WTC11 (cell line): ENCODE results near the gene PLIN5. TPM values are rescaled to one million over a fixed set of nuclear protein-coding genes. Genes with fewer than 3 reads are reported as not detected.

ENCODE experiments used
- ETV6 ChIP-seq: sonication (generic); formaldehyde crosslinking; IDR thresholded peaks from 2 replicates; pipeline ENCODE4 v1.8.1; 2022; ENCODE audit warnings: mild to moderate bottlenecking, missing genetic modification reagents
- FOXP1 ChIP-seq: sonication (generic); formaldehyde crosslinking; IDR thresholded peaks from 2 replicates; pipeline ENCODE4 v1.8.0; 2022; ENCODE audit warnings: missing genetic modification reagents, mild to moderate bottlenecking, moderate library complexity, borderline replicate concordance
- MXD4 ChIP-seq: fragments of 250-450 bp; sonication (Bioruptor Pico); IDR thresholded peaks from 2 replicates; pipeline ENCODE4 v1.8.0; 2021; ENCODE audit warnings: mild to moderate bottlenecking, moderate library complexity, borderline replicate concordance
- ZNF317 ChIP-seq: sonication (generic); formaldehyde crosslinking; IDR thresholded peaks from 2 replicates; pipeline ENCODE4 v1.8.1; 2023; ENCODE audit warnings: low read depth, mild to moderate bottlenecking, moderate library complexity, missing genetic modification reagents, borderline replicate concordance
- ZNF396 ChIP-seq: fragments of 250-450 bp; sonication (Bioruptor Pico); IDR thresholded peaks from 2 replicates; pipeline ENCODE4 v1.8.0; 2021; ENCODE audit warnings: mild to moderate bottlenecking, moderate library complexity, borderline replicate concordance
- ZNF671 ChIP-seq: fragments of 250-450 bp; sonication (Bioruptor Pico); IDR thresholded peaks from 2 replicates; pipeline ENCODE4 v1.8.0; 2021; ENCODE audit warnings: mild to moderate bottlenecking
- total RNA-seq: library from RNA; stranded (reverse); gene quantifications from 3 replicates; pipeline ENCODE4 v1.2.3, GENCODE V29; 2021
- TF ChIP-seq, protein P1 (sequence below): fragments of 250-450 bp; sonication (Bioruptor Pico); IDR thresholded peaks from 2 replicates; pipeline ENCODE4 v1.8.0; 2021; ENCODE audit warnings: mild to moderate bottlenecking
- TF ChIP-seq, protein P2 (sequence below): sonication (generic); formaldehyde crosslinking; IDR thresholded peaks from 2 replicates; pipeline ENCODE4 v1.8.1; 2022; ENCODE audit warnings: low read depth, mild to moderate bottlenecking, moderate library complexity, missing genetic modification reagents, borderline replicate concordance
- TF ChIP-seq, protein P3 (sequence below): fragments of 250-450 bp; sonication (Bioruptor Pico); IDR thresholded peaks from 2 replicates; pipeline ENCODE4 v2.1.2; 2022; ENCODE audit warnings: mild to moderate bottlenecking, moderate library complexity
- TF ChIP-seq, protein P4 (sequence below): sonication (generic); formaldehyde crosslinking; IDR thresholded peaks from 2 replicates; pipeline ENCODE4 v1.8.0; 2022; ENCODE audit warnings: mild to moderate bottlenecking, missing genetic modification reagents
- TF ChIP-seq, protein P5 (sequence below): sonication (generic); formaldehyde crosslinking; IDR thresholded peaks from 2 replicates; pipeline ENCODE4 v1.8.1; 2023; ENCODE audit warnings: mild to moderate bottlenecking, missing genetic modification reagents
- TF ChIP-seq, protein P6 (sequence below): sonication (generic); formaldehyde crosslinking; IDR thresholded peaks from 2 replicates; pipeline ENCODE4 v1.8.0; 2023; ENCODE audit warnings: missing genetic modification reagents
- TF ChIP-seq, protein P7 (sequence below): sonication (generic); formaldehyde crosslinking; IDR thresholded peaks from 2 replicates; pipeline ENCODE4 v1.8.0; 2022; ENCODE audit warnings: mild to moderate bottlenecking, missing genetic modification reagents
- TF ChIP-seq, protein P8 (sequence below): fragments of 250-450 bp; sonication (Bioruptor Pico); IDR thresholded peaks from 2 replicates; pipeline ENCODE4 v1.9.0; 2021; ENCODE audit warnings: mild to moderate bottlenecking, borderline replicate concordance

The PLIN5 gene
- total RNA-seq, 1 experiment from 2014 or later, result 3.9 TPM

DNA sequence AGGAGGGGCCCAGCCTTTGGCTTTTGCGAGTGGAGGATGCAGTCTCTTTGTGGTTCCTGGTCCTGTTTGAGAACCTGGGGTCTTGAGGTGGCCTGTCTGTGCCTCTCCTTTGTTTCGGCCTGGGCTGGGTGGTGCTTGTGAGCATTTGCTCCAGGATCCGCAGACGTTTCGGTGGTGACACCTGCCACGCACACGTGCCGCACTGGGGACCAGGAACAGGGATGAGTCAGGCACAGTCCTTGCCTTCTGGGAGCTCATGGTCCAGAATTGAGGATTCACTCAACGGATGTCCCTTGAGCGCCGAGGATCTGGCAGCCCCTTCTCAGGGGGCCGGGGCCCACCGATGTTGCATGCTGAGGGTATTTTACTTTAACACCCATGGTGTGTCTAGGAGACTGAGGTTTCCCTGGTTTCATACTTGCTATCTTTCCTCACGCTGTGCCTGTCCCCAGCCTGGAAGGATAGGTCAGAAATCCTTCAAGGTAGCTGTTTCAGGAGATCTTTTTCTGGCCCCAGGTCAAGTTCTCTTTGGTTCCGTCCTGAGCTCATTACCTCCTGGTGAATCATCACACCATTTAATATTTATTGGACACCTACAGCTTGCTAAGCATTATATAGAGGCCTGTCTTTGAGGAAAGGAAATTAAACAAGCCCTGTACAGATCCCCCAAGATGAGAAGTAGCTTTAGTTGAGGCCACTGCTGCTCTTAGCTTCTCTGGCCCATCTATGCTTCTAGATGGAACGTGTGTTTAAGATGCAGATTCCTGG lies 57.8 kb downstream of the PLIN5 start (continued):
- TF ChIP-seq, protein P1, sequence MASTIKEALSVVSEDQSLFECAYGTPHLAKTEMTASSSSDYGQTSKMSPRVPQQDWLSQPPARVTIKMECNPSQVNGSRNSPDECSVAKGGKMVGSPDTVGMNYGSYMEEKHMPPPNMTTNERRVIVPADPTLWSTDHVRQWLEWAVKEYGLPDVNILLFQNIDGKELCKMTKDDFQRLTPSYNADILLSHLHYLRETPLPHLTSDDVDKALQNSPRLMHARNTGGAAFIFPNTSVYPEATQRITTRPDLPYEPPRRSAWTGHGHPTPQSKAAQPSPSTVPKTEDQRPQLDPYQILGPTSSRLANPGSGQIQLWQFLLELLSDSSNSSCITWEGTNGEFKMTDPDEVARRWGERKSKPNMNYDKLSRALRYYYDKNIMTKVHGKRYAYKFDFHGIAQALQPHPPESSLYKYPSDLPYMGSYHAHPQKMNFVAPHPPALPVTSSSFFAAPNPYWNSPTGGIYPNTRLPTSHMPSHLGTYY (CRISPR knock-in tag), result no peak
- TF ChIP-seq, protein P2, sequence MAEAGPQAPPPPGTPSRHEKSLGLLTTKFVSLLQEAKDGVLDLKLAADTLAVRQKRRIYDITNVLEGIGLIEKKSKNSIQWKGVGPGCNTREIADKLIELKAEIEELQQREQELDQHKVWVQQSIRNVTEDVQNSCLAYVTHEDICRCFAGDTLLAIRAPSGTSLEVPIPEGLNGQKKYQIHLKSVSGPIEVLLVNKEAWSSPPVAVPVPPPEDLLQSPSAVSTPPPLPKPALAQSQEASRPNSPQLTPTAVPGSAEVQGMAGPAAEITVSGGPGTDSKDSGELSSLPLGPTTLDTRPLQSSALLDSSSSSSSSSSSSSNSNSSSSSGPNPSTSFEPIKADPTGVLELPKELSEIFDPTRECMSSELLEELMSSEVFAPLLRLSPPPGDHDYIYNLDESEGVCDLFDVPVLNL (CRISPR knock-in tag), result no peak
- TF ChIP-seq ZNF396 (no peak), ZNF671 (no peak), FOXP1 (CRISPR knock-in tag) (no peak), ZNF317 (CRISPR knock-in tag) (no peak), MXD4 (CRISPR knock-in tag) (no peak), ETV6 (CRISPR knock-in tag) (no peak)
- TF ChIP-seq, protein P3, sequence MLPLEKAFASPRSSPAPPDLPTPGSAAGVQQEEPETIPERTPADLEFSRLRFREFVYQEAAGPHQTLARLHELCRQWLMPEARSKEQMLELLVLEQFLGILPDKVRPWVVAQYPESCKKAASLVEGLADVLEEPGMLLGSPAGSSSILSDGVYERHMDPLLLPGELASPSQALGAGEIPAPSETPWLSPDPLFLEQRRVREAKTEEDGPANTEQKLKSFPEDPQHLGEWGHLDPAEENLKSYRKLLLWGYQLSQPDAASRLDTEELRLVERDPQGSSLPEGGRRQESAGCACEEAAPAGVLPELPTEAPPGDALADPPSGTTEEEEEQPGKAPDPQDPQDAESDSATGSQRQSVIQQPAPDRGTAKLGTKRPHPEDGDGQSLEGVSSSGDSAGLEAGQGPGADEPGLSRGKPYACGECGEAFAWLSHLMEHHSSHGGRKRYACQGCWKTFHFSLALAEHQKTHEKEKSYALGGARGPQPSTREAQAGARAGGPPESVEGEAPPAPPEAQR (CRISPR knock-in tag), result no peak
- TF ChIP-seq, protein P4, sequence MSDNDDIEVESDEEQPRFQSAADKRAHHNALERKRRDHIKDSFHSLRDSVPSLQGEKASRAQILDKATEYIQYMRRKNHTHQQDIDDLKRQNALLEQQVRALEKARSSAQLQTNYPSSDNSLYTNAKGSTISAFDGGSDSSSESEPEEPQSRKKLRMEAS (CRISPR knock-in tag), result no peak
- TF ChIP-seq, protein P5, sequence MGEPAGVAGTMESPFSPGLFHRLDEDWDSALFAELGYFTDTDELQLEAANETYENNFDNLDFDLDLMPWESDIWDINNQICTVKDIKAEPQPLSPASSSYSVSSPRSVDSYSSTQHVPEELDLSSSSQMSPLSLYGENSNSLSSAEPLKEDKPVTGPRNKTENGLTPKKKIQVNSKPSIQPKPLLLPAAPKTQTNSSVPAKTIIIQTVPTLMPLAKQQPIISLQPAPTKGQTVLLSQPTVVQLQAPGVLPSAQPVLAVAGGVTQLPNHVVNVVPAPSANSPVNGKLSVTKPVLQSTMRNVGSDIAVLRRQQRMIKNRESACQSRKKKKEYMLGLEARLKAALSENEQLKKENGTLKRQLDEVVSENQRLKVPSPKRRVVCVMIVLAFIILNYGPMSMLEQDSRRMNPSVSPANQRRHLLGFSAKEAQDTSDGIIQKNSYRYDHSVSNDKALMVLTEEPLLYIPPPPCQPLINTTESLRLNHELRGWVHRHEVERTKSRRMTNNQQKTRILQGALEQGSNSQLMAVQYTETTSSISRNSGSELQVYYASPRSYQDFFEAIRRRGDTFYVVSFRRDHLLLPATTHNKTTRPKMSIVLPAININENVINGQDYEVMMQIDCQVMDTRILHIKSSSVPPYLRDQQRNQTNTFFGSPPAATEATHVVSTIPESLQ (CRISPR knock-in tag), result no peak
- TF ChIP-seq, protein P6, sequence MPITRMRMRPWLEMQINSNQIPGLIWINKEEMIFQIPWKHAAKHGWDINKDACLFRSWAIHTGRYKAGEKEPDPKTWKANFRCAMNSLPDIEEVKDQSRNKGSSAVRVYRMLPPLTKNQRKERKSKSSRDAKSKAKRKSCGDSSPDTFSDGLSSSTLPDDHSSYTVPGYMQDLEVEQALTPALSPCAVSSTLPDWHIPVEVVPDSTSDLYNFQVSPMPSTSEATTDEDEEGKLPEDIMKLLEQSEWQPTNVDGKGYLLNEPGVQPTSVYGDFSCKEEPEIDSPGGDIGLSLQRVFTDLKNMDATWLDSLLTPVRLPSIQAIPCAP (CRISPR knock-in tag), result no peak
- TF ChIP-seq, protein P7, sequence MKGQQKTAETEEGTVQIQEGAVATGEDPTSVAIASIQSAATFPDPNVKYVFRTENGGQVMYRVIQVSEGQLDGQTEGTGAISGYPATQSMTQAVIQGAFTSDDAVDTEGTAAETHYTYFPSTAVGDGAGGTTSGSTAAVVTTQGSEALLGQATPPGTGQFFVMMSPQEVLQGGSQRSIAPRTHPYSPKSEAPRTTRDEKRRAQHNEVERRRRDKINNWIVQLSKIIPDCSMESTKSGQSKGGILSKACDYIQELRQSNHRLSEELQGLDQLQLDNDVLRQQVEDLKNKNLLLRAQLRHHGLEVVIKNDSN, result no peak
- TF ChIP-seq, protein P8, sequence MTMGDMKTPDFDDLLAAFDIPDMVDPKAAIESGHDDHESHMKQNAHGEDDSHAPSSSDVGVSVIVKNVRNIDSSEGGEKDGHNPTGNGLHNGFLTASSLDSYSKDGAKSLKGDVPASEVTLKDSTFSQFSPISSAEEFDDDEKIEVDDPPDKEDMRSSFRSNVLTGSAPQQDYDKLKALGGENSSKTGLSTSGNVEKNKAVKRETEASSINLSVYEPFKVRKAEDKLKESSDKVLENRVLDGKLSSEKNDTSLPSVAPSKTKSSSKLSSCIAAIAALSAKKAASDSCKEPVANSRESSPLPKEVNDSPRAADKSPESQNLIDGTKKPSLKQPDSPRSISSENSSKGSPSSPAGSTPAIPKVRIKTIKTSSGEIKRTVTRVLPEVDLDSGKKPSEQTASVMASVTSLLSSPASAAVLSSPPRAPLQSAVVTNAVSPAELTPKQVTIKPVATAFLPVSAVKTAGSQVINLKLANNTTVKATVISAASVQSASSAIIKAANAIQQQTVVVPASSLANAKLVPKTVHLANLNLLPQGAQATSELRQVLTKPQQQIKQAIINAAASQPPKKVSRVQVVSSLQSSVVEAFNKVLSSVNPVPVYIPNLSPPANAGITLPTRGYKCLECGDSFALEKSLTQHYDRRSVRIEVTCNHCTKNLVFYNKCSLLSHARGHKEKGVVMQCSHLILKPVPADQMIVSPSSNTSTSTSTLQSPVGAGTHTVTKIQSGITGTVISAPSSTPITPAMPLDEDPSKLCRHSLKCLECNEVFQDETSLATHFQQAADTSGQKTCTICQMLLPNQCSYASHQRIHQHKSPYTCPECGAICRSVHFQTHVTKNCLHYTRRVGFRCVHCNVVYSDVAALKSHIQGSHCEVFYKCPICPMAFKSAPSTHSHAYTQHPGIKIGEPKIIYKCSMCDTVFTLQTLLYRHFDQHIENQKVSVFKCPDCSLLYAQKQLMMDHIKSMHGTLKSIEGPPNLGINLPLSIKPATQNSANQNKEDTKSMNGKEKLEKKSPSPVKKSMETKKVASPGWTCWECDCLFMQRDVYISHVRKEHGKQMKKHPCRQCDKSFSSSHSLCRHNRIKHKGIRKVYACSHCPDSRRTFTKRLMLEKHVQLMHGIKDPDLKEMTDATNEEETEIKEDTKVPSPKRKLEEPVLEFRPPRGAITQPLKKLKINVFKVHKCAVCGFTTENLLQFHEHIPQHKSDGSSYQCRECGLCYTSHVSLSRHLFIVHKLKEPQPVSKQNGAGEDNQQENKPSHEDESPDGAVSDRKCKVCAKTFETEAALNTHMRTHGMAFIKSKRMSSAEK, result no peak
